ENCODE data around the gene RABGGTA.

GRCh38 chr14:24236689-24237462 lies 34.5 kb downstream of the RABGGTA start:
- TF ChIP-seq CTCF (IDR thresholded peaks at IDR 0.05 in 2 of 3, conservative IDR thresholded peaks at IDR 0.05 in 1 of 3; ENCODE audit: control insufficient read depth in 2 of 3, extremely low read depth in 1 of 3, insufficient read depth in 1 of 3, low read depth in 3 of 3, low read length in 3 of 3) = no peak
- TF ChIP-seq BCL3 (IDR thresholded peaks at IDR 0.05; ENCODE audit: borderline replicate concordance, insufficient read depth, low read depth, low read length, poor library complexity, severe bottlenecking) = no peak

All from GM12878 (cell line).